Thyroid gland (tissue), 4 donors: Measurements from ENCODE around the gene SLC5A7. TPM values are rescaled to one million over a fixed set of nuclear protein-coding genes. Genes with fewer than 3 reads are reported as not detected.

Source experiments
- DNase-seq, 2 donors: peaks; one replicate each; pipeline ENCODE4 v3.0.0-alpha.2; 2019
- H3K27ac ChIP-seq, 3 donors: fragments of 200-600 bp; sonication (generic); 1 replicate in 2 of 3; 2 replicates in 1 of 3; pipeline ENCODE4 v1.5.1; 2016 to 2019; ENCODE audit warnings: mild to moderate bottlenecking in 1 of 3, moderate library complexity in 1 of 3
- H3K27me3 ChIP-seq: fragments of 200-600 bp; sonication (generic); one replicate; pipeline ENCODE4 v1.5.1; 2019
- H3K36me3 ChIP-seq, 2 donors: fragments of 200-600 bp; sonication (generic); one replicate each; pipeline ENCODE4 v1.5.1; 2016 to 2019
- H3K4me1 ChIP-seq, 2 donors: fragments of 200-600 bp; sonication (generic); one replicate each; pipeline ENCODE4 v1.5.1; 2017 to 2019
- H3K4me3 ChIP-seq, 3 donors: fragments of 200-600 bp; sonication (generic); replicated peaks in 1 of 3; 1 replicate in 2 of 3; 2 replicates in 1 of 3; pipeline ENCODE4 v1.5.1; 2016; ENCODE audit warnings: mild to moderate bottlenecking in 1 of 3
- H3K9me3 ChIP-seq: fragments of 200-600 bp; sonication (generic); one replicate; pipeline ENCODE4 v1.5.1; 2017
- CTCF ChIP-seq, 6 experiments: fragments of 200-600 bp in 3 of 6; fragments of 450-650 bp in 3 of 6; sonication (generic) in 3 of 6; IDR thresholded peaks; one replicate each; pipeline ENCODE4 v1.5.1; 2016 to 2019; ENCODE audit warnings: antibody characterized with exemption in 6 of 6, mild to moderate bottlenecking in 2 of 6, inconsistent platforms in 1 of 6, moderate library complexity in 1 of 6
- POLR2A ChIP-seq, 2 donors: fragments of 450-650 bp; IDR thresholded peaks; one replicate each; pipeline ENCODE4 v1.6.1; 2017; ENCODE audit warnings: antibody characterized with exemption in 2 of 2, mild to moderate bottlenecking in 2 of 2, moderate library complexity in 1 of 2
- WGBS, 2 donors: methylation state at CpG; one replicate each; pipeline ENCODE4 v1.1.5; 2017; 5-methylcytosine and 5-hydroxymethylcytosine counted together
- intact Hi-C: fragments of 100-400 bp; cut with DNase I; formaldehyde crosslinking; loops from one replicate; pipeline ENCODE4 v1.15.1; 2023
- total RNA-seq, 4 donors: library from RNA; depleted of rRNA; stranded (reverse); fragments of >200 nt; gene quantifications; one replicate each; pipeline ENCODE4 v1.2.3, GENCODE V29; 2016

Gene SLC5A7
- total RNA-seq, 4 donors from 2014 or later = 0.40 to 0.78 TPM; not detected in 2

GRCh38 chr2:108061439-108062042 lies 75.2 kb downstream of the SLC5A7 start:
- Histone ChIP-seq H3K27me3 (no peaks in the 10 kb centered on the region), H3K36me3 (no peaks in the 10 kb centered on the region), H3K9me3 (no peaks in the 10 kb centered on the region), H3K27ac (no peak overlapping the region), H3K4me1 (peaks cover 0 to 1% of the 10 kb centered on the region in 2 donors), H3K4me3 (no peak overlapping the region)
- intact Hi-C loops = no loop called here
- 71 to 73% methylated on average over 4 of the region's 4 CpGs for WGBS, 2 donors
- TF ChIP-seq CTCF (IDR thresholded peaks at IDR 0.05) = no peak
- TF ChIP-seq POLR2A (IDR thresholded peaks at IDR 0.05) = no peak
- no peak for DNase-seq

Other genes with a start within 250 kb of the SLC5A7 start
- not detected for gene RGPD4, start 159.6 kb upstream of the SLC5A7 start, total RNA-seq